Fibroblast of the aortic adventitia (primary cell): Measurements from ENCODE around the gene EIF1. TPM values are rescaled to one million over a fixed set of nuclear protein-coding genes. Genes with fewer than 3 reads are reported as not detected.
"Not testable (repeated sequence)": the region's sequence is repeated elsewhere in the genome, so short reads cannot be mapped to it uniquely, and the experiment has no call there.

Experiments used
- DNase-seq: peaks from one replicate; pipeline ENCODE4 v3.0.0-alpha.2; 2010; ENCODE audit warnings: low read depth
- H3K4me3 ChIP-seq: 2 replicates; pipeline ENCODE4 v1.5.1; 2011; ENCODE audit warnings: low read depth, mild to moderate bottlenecking, control low read depth, low read length, moderate library complexity
- CTCF ChIP-seq: IDR thresholded peaks from 2 replicates; pipeline ENCODE4 v1.5.1; 2011; ENCODE audit warnings: mild to moderate bottlenecking, low read length, control low read depth, inconsistent platforms; ENCODE audit not compliant: insufficient read depth
- total RNA-seq: library from RNA; depleted of rRNA; stranded (reverse); fragments of >200 nt; gene quantifications from 2 replicates; pipeline ENCODE4 v1.2.3, GENCODE V29; 2012; ENCODE audit warnings: low replicate concordance

Gene EIF1
- total RNA-seq, 1 donor, result 102 TPM

- TF ChIP-seq CTCF, result no peak
- DNase-seq, result no peak
- H3K4me3 ChIP-seq, result peak overlapping the region; percentile 65
Measured at GRCh38 chr17:41664587-41665565, 23.8 kb upstream of the EIF1 start.

GRCh38 chr17:41665566-41666236, 23.0 kb upstream of the EIF1 start:
- H3K4me3 ChIP-seq, result peak overlapping the region; percentile 65
- peak; percentile 75 for DNase-seq
- TF ChIP-seq CTCF, result peak; percentile 70

GRCh38 chr17:41666237-41666641, 22.4 kb upstream of the EIF1 start:
- H3K4me3 ChIP-seq, result peak overlapping the region; percentile 9
- peak; percentile 33 for DNase-seq
- no peak for TF ChIP-seq CTCF

GRCh38 chr17:41666708-41667279, 21.9 kb upstream of the EIF1 start:
- DNase-seq, result peak; percentile 69
- peak; percentile 95 for TF ChIP-seq CTCF
- peak overlapping the region; percentile 59 for H3K4me3 ChIP-seq

- TF ChIP-seq CTCF, result no peak
- no peak overlapping the region for H3K4me3 ChIP-seq
- no peak for DNase-seq
Measured at GRCh38 chr17:41667280-41668041, 21.2 kb upstream of the EIF1 start.

- H3K4me3 ChIP-seq, result no peak overlapping the region
- no peak for TF ChIP-seq CTCF
- DNase-seq, result no peak
Measured at GRCh38 chr17:41672153-41672552, 16.5 kb upstream of the EIF1 start.

- H3K4me3 ChIP-seq, DNase-seq: not testable (repeated sequence)
Measured at GRCh38 chr17:41675157-41676057, 13.3 kb upstream of the EIF1 start.
